ENCODE data around the gene PDE4D.

The PDE4D gene

DNA sequence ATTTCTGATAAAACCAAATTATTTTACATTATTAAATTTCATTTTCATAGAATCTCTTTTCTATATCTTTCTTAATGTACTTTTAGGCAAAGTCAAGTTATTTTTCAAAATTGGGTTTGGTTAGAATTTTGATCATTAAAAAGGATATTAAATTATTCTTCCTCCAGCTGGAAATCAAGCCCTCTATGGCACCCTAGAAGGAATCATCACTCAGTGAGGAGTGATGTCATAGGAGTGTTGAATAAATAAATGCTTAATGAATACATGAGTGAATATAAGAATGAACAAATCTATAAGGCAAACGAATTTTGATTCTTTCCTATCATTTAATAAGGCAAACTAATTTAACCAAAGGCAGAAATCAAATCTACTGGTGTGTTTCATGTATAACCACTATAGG, 639.9 kb downstream of the PDE4D start:
- Histone ChIP-seq H3K9me3 (no peaks in the 10 kb centered on the region), H3K4me3 (no peak overlapping the region), H3K9ac (no peak overlapping the region), H3K27ac (no peak overlapping the region), H3K4me2 (no peak overlapping the region), H4K20me1 (no peaks in the 10 kb centered on the region), H3K4me1 (no peaks in the 10 kb centered on the region), H3K27me3 (no peaks in the 10 kb centered on the region), H3K36me3 (no peaks in the 10 kb centered on the region)
- no peak for TF ChIP-seq Cebpa-rat (IDR thresholded peaks at IDR 0.05)

DNA sequence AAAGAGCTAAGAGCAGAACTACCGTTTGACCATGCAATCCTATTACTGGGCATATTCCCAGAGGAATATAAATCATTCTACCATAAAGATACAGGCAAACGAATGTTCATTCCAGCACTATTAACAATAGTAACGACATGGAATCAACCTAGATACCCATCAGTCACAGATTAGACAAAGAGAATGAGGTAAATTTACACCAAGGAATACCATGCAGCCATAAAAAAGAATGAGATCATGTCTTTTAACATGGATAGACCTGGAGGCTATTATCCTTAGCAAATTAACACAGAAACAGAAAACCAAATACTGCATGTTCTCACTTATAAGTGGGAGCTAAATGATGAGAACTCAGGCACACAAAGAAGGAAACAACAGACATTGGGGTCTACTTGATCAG, 641.9 kb downstream of the PDE4D start:
- no peaks in the 10 kb centered on the region for H4K20me1 ChIP-seq
- no peak overlapping the region for H3K4me2 ChIP-seq
- no peak for TF ChIP-seq Cebpa-rat (IDR thresholded peaks at IDR 0.05)
- no peaks in the 10 kb centered on the region for H3K9me3 ChIP-seq
- no peaks in the 10 kb centered on the region for H3K27me3 ChIP-seq
- H3K36me3 ChIP-seq, result no peaks in the 10 kb centered on the region
- H3K4me3 ChIP-seq, result no peak overlapping the region
- no peaks in the 10 kb centered on the region for H3K4me1 ChIP-seq
- no peak overlapping the region for H3K9ac ChIP-seq
- H3K27ac ChIP-seq, result no peak overlapping the region

DNA sequence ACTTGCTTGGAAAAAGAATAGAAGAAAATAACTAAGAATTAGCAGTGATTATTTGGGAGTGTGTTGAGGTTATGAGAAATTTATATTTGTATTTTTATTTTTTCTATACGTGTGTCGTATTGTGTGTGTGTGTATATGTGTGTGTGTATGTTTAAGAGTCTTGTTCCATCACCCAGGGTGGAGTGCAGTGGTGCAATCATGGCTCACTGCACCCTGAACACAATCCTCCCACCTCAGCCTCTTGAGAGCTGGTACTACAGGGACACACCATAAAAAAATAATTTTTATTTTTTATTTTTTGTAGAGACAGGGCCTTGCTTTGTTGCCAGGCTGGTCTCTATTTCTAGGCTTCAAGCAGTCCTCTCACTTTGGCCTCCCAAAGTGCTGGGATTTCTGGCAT, 643.8 kb downstream of the PDE4D start:
- Histone ChIP-seq H3K4me3 (no peak overlapping the region), H4K20me1 (no peaks in the 10 kb centered on the region), H3K9me3 (no peaks in the 10 kb centered on the region), H3K27me3 (no peaks in the 10 kb centered on the region), H3K36me3 (no peaks in the 10 kb centered on the region), H3K27ac (no peak overlapping the region), H3K4me1 (no peaks in the 10 kb centered on the region), H3K9ac (no peak overlapping the region), H3K4me2 (no peak overlapping the region)
- no peak for TF ChIP-seq Cebpa-rat (IDR thresholded peaks at IDR 0.05)

DNA sequence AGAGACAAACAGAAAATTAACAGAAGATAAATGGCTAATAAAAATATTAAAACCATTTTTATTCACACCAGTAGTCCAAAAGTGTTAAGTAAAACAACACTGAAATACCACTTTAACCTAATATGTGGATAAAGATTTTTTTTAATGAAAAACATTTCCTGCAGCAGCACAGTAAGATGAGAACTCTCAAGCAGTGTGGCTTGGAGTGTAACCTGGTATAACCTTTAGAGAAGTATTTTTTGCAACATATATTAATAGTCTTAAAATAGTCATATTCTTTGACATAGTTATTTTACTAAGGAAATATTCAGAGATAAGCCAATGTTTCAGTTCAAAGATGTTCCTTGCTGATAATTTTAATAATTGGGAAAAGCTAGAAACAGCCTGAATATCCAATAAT, 644.4 kb downstream of the PDE4D start:
- no peaks in the 10 kb centered on the region for H3K9me3 ChIP-seq
- no peaks in the 10 kb centered on the region for H4K20me1 ChIP-seq
- no peak overlapping the region for H3K9ac ChIP-seq
- H3K4me1 ChIP-seq, result no peaks in the 10 kb centered on the region
- no peaks in the 10 kb centered on the region for H3K36me3 ChIP-seq
- no peak for TF ChIP-seq Cebpa-rat (IDR thresholded peaks at IDR 0.05)
- no peak overlapping the region for H3K4me2 ChIP-seq
- H3K27ac ChIP-seq, result no peak overlapping the region
- H3K4me3 ChIP-seq, result no peak overlapping the region
- H3K27me3 ChIP-seq, result no peaks in the 10 kb centered on the region

DNA sequence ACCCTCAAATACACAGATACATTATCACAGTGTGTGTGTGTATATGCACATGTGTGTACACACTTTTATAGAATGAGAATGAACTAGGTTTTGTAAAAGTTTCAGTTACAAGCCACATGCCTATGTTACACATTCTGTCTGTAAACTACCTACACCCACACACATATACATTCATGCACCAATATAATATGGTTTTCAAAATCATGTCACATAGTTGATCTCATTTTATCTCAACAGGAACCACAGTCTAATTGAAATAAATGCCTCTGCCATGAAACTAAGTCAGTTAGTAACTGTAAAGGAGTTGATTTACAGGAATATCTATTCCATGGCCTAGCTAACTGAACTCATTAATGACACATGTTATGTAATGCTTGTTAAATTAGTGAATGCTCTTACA, 646.6 kb downstream of the PDE4D start:
- Histone ChIP-seq H3K36me3 (no peaks in the 10 kb centered on the region), H3K27ac (no peak overlapping the region), H4K20me1 (no peaks in the 10 kb centered on the region), H3K9ac (no peak overlapping the region), H3K4me3 (no peak overlapping the region), H3K9me3 (no peaks in the 10 kb centered on the region), H3K4me1 (no peaks in the 10 kb centered on the region), H3K27me3 (no peaks in the 10 kb centered on the region), H3K4me2 (no peak overlapping the region)
- TF ChIP-seq Cebpa-rat (IDR thresholded peaks at IDR 0.05), result no peak

DNA sequence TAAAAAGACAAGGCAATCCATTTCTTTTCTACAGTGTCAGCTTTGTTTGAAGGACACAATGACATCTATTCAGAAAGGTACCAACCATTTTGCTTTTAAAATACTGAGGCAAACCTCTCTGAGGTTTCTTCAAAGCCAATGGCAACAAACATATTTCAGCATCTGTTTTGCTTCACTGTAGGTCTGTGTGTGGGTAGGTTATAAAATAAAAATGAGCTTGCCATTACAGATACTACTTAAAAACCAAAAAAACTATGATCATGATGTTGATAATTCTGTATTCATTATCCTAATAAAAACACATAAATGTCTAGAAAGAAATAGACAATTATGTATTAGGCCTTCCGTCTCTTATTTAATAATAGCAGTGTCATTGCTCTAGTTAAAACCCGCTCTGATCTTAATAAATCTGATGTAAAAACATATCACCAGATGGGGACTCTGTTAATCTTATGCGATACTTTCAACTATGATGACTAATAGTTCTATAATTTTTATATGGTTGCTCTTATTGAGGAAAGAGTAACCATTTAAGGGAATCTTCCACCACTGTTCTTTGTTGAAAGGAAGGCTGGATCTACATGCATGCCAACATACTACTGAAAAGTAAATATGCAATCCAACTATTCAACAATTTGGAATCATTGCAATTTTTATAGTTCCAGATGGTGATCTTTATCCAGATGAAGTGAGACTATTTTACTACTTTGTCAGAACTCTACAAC, 647.2 kb downstream of the PDE4D start:
- no peaks in the 10 kb centered on the region for H3K4me1 ChIP-seq
- H3K9ac ChIP-seq, result no peak overlapping the region
- no peaks in the 10 kb centered on the region for H3K9me3 ChIP-seq
- no peaks in the 10 kb centered on the region for H3K27me3 ChIP-seq
- no peaks in the 10 kb centered on the region for H4K20me1 ChIP-seq
- H3K36me3 ChIP-seq, result no peaks in the 10 kb centered on the region
- H3K4me2 ChIP-seq, result no peak overlapping the region
- no peak overlapping the region for H3K4me3 ChIP-seq
- no peak for TF ChIP-seq Cebpa-rat (IDR thresholded peaks at IDR 0.05)
- H3K27ac ChIP-seq, result no peak overlapping the region

DNA sequence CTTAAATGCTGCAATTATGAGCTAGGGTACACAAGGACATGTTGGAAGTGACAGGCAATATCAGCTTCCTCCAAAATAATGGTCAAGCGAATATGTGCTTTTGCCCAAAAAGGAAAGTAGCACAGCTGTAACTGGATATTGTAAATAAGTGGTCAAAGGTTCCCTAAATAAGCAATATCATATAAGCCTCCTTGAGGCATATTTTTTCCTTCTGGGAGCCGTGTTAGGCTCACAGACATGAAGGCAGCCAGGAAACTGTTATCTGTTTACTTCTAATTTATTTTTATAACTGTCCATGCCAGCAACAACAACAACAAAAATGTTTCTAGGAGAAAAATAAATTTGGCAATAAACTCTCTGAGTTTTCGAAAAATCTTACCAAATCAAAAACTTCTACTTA, 648.3 kb downstream of the PDE4D start:
- no peak for TF ChIP-seq Cebpa-rat (IDR thresholded peaks at IDR 0.05)
- Histone ChIP-seq H3K27ac (no peak overlapping the region), H3K27me3 (no peaks in the 10 kb centered on the region), H3K9me3 (no peaks in the 10 kb centered on the region), H3K9ac (no peak overlapping the region), H3K4me3 (no peak overlapping the region), H3K4me2 (no peak overlapping the region), H4K20me1 (no peaks in the 10 kb centered on the region), H3K4me1 (no peaks in the 10 kb centered on the region), H3K36me3 (no peaks in the 10 kb centered on the region)

DNA sequence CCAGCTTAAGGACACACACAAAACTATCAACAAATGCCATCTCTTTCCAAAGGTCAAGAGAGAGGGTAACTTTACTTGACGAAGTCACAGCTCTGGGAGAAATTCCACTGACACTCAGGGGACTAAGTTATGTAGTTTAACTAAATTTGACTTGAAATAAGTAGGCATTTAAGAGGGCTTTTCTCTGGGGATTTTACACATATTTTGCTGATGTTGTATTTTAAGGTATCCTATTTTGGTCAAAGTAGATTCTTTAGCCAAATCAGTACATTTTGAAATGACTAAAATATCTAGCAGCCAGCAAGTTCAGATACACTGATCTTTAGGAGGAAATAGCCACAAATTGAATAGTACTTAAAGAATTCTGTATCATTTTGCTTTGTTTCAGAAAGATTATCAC, 652.0 kb downstream of the PDE4D start:
- Histone ChIP-seq H3K9ac (no peak overlapping the region), H3K4me2 (no peak overlapping the region), H3K27me3 (no peaks in the 10 kb centered on the region), H3K36me3 (no peaks in the 10 kb centered on the region), H3K27ac (no peak overlapping the region), H3K4me1 (no peaks in the 10 kb centered on the region), H4K20me1 (no peaks in the 10 kb centered on the region), H3K4me3 (no peak overlapping the region), H3K9me3 (no peaks in the 10 kb centered on the region)
- no peak for TF ChIP-seq Cebpa-rat (IDR thresholded peaks at IDR 0.05)

DNA sequence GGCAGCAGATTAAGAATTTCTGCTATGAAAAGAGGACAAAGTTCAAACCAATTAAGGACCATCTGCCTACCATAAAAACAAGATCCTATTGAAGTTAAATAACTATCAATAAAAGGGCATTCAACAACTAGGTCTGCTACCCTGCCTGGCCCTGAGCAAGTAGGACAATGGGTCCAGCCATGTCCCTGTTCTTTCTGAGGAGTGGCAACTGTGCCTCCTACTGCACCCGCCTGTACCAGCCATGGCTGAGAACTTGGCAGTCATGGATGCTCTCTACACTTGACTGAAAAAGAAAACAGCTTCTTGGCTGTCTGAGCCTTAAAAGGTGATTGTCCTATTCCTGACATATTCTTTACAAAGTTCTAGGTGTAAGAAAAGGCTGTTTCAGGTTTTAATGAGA, 652.4 kb downstream of the PDE4D start:
- Histone ChIP-seq H3K4me3 (no peak overlapping the region), H3K4me1 (no peaks in the 10 kb centered on the region), H3K27ac (no peak overlapping the region), H3K9ac (no peak overlapping the region), H3K27me3 (no peaks in the 10 kb centered on the region), H3K36me3 (no peaks in the 10 kb centered on the region), H4K20me1 (no peaks in the 10 kb centered on the region), H3K9me3 (no peaks in the 10 kb centered on the region), H3K4me2 (no peak overlapping the region)
- TF ChIP-seq Cebpa-rat (IDR thresholded peaks at IDR 0.05), result no peak

DNA sequence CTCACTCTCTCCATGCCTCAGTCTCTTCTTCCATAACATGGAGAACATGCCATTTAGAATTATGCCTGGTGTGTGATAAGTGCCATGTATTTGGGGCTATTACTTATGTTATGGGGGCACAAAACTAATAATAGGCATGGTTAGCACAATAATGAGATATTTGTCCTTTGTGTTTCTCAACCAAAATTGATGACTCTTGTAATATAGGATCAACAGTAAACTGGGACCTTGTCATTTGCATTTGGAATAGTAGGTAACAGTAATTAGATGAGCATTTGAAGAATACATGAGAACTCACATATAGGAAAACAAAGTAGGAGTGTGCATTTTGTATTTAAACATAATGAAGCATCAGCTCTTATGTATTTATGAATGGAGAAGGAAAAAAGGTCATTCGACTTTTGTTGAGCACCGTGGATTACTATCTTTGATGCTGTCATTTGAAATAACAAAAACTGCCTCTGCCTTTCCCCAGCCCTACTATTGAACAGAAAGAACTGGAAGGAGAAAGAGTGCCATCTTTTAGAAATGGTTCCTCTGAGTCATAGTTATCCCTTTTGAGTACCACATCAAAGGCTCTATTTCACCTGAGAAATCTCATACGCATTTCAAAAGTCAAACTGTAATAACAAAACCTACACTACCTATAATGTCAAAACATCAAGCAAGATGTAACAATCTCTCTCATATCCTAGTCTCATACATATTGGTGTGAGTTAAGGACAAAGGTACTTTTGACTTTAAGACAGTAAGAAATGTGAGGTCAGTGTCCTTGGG, 655.2 kb downstream of the PDE4D start:
- H3K4me1 ChIP-seq, result no peaks in the 10 kb centered on the region
- H3K9me3 ChIP-seq, result no peaks in the 10 kb centered on the region
- no peaks in the 10 kb centered on the region for H3K27me3 ChIP-seq
- H3K9ac ChIP-seq, result no peak overlapping the region
- no peaks in the 10 kb centered on the region for H4K20me1 ChIP-seq
- no peak overlapping the region for H3K27ac ChIP-seq
- no peak overlapping the region for H3K4me3 ChIP-seq
- no peaks in the 10 kb centered on the region for H3K36me3 ChIP-seq
- no peak for TF ChIP-seq Cebpa-rat (IDR thresholded peaks at IDR 0.05)
- H3K4me2 ChIP-seq, result no peak overlapping the region
